PFSK-1 (cell line): ENCODE results near the gene ATP2B2.

Experiments used
- POLR2AphosphoS5 ChIP-seq: IDR thresholded peaks from 2 replicates; pipeline ENCODE4 v1.6.1; 2012; ENCODE audit warnings: low read depth, mild to moderate bottlenecking, control low read depth, low read length, moderate library complexity
- TF ChIP-seq, protein P1 (sequence below), 2 experiments: IDR thresholded peaks; 2 replicates each; pipeline versions ENCODE4 v1.6.1 to v1.8.0; 2011 to 2012; ENCODE audit warnings: low read depth in 2 of 2, low read length in 2 of 2, control low read depth in 1 of 2, inconsistent platforms in 1 of 2, mild to moderate bottlenecking in 1 of 2, moderate library complexity in 1 of 2; ENCODE audit not compliant: insufficient read depth in 1 of 2

DNA sequence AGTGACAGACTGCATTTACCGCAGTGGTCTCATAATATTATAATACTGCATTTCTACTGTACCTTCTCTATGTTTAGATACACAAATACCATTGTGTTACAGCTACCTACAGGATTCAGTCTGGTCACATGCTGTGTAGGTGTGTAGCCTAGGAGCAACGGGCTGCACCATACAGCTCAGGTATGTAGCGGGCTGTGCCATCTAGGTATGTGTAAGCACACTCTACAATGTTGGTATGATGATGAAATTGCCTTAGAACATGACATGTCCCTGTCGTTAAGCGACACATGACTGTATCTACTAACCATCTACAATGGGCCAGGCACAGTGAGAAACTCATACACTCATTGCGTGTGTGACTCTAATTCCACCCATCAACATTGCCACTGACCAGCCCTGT is 99.0 kb downstream of the ATP2B2 start:
- TF ChIP-seq, protein P1, sequence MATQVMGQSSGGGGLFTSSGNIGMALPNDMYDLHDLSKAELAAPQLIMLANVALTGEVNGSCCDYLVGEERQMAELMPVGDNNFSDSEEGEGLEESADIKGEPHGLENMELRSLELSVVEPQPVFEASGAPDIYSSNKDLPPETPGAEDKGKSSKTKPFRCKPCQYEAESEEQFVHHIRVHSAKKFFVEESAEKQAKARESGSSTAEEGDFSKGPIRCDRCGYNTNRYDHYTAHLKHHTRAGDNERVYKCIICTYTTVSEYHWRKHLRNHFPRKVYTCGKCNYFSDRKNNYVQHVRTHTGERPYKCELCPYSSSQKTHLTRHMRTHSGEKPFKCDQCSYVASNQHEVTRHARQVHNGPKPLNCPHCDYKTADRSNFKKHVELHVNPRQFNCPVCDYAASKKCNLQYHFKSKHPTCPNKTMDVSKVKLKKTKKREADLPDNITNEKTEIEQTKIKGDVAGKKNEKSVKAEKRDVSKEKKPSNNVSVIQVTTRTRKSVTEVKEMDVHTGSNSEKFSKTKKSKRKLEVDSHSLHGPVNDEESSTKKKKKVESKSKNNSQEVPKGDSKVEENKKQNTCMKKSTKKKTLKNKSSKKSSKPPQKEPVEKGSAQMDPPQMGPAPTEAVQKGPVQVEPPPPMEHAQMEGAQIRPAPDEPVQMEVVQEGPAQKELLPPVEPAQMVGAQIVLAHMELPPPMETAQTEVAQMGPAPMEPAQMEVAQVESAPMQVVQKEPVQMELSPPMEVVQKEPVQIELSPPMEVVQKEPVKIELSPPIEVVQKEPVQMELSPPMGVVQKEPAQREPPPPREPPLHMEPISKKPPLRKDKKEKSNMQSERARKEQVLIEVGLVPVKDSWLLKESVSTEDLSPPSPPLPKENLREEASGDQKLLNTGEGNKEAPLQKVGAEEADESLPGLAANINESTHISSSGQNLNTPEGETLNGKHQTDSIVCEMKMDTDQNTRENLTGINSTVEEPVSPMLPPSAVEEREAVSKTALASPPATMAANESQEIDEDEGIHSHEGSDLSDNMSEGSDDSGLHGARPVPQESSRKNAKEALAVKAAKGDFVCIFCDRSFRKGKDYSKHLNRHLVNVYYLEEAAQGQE (IDR thresholded peaks at IDR 0.05; ENCODE audit: insufficient read depth in 1 of 2, low read depth in 2 of 2, low read length in 2 of 2) = no peak
- no peak for TF ChIP-seq POLR2AphosphoS5
